Ovary (tissue), 3 donors: ENCODE results near the gene KCNG2.

Source experiments
- CTCF ChIP-seq, 3 donors: fragments of 450-650 bp in 2 of 3; fragments of 200-600 bp in 1 of 3; IDR thresholded peaks; one replicate each; pipeline versions ENCODE4 v1.5.1 to v1.8.0; 2016 to 2022; ENCODE audit warnings: antibody characterized with exemption in 3 of 3, mild to moderate bottlenecking in 1 of 3
- POLR2A ChIP-seq: fragments of 450-650 bp; IDR thresholded peaks from one replicate; pipeline ENCODE4 v1.6.1; 2017; ENCODE audit warnings: antibody characterized with exemption, mild to moderate bottlenecking, moderate library complexity
- donor health status: DM: no; HTN: no; CAD: no.

GRCh38 chr18:79772865-79773696 is 24.7 kb upstream of the KCNG2 start:
- TF ChIP-seq POLR2A (no peak), CTCF (IDR thresholded peaks at IDR 0.05) (no peak)
